ENCODE results near the gene ATAD1. TPM values are rescaled to one million over a fixed set of nuclear protein-coding genes. Genes with fewer than 3 reads are reported as not detected.
"Not testable (repeated sequence)": the region's sequence is repeated elsewhere in the genome, so short reads cannot be mapped to it uniquely, and the experiment has no call there.

The ATAD1 gene
- total RNA-seq = 16.0 and 21.1 TPM in 2 replicates

GRCh38 chr10:87817609-87818504 lies at the start of gene ATAD1:
Gene ATAD1, minus strand, starts transcription at chr10:87818226. Its CDS starts 3,627 bp downstream, at chr10:87814599.
- peak; percentile 38 to 72 for DNase-seq (ENCODE audit: low read depth in 2 of 2)

GRCh38 chr10:87867453-87867852 lies 49.4 kb upstream of the ATAD1 start:
- no peak for DNase-seq (ENCODE audit: low read depth in 2 of 2)

- no peak for DNase-seq (ENCODE audit: low read depth in 2 of 2)
Observed at GRCh38 chr10:87866412-87866974, 48.5 kb upstream of the ATAD1 start.

- DNase-seq (ENCODE audit: low read depth in 2 of 2) = no peak
Observed at GRCh38 chr10:87865241-87865881, 47.3 kb upstream of the ATAD1 start.

GRCh38 chr10:87864496-87865059 lies 46.6 kb upstream of the ATAD1 start:
- peak in 1 of 2 donors; percentile 27 for DNase-seq (ENCODE audit: low read depth in 2 of 2)

GRCh38 chr10:87863951-87864495 lies 46.0 kb upstream of the ATAD1 start:
- peak in 1 of 2 donors; percentile 48 for DNase-seq (ENCODE audit: low read depth in 2 of 2)

DNA sequence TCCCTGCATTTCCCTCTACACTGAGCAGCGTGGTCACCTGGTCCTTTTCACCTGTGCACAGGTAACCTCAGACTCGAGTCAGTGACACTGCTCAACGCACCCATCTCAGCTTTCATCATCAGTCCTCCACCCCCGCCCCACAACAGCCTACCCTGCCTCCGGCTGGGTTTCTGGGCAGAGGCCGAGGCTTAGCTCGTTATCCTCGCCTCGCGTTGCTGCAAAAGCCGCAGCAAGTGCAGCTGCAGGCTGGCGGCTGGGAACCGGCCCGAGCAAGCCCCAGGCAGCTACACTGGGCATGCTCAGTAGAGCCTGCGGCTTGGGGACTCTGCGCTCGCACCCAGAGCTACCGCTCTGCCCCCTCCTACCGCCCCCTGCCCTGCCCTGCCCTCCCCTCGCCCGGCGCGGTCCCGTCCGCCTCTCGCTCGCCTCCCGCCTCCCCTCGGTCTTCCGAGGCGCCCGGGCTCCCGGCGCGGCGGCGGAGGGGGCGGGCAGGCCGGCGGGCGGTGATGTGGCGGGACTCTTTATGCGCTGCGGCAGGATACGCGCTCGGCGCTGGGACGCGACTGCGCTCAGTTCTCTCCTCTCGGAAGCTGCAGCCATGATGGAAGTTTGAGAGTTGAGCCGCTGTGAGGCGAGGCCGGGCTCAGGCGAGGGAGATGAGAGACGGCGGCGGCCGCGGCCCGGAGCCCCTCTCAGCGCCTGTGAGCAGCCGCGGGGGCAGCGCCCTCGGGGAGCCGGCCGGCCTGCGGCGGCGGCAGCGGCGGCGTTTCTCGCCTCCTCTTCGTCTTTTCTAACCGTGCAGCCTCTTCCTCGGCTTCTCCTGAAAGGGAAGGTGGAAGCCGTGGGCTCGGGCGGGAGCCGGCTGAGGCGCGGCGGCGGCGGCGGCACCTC lies 45.3 kb upstream of the ATAD1 start, which contains the start of the genes KLLN and PTEN:
Gene KLLN, minus strand, starts transcription at position 481 of the 891 bp plus-strand sequence. CDS start 1,046 bp downstream, outside the sequence.
Gene PTEN, plus strand, starts transcription at position 573 of the 891 bp plus-strand sequence. CDS start 845 bp downstream, outside the sequence.
- DNase-seq (ENCODE audit: low read depth in 2 of 2) = peak; percentile 83 to 93

DNA sequence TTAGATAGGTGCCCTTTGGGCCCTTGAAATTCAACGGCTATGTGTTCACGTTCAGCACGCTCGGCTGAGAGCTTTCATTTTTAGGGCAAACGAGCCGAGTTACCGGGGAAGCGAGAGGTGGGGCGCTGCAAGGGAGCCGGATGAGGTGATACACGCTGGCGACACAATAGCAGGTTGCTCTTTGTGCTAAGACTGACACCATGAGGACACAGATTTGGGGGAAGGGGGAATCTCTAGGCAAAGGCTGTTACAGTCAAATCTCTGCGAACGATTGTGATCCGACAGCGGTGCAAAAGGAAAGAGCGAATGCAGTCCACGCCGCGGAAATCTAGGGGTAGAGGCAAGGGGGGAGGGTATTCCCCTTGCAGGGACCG lies 44.6 kb upstream of the ATAD1 start:
- DNase-seq (ENCODE audit: low read depth in 2 of 2) = peak in 1 of 2 donors; percentile 68

- DNase-seq (ENCODE audit: low read depth in 2 of 2) = peak; percentile 84 to 92
Observed at GRCh38 chr10:87861953-87862678, 44.1 kb upstream of the ATAD1 start.

DNA sequence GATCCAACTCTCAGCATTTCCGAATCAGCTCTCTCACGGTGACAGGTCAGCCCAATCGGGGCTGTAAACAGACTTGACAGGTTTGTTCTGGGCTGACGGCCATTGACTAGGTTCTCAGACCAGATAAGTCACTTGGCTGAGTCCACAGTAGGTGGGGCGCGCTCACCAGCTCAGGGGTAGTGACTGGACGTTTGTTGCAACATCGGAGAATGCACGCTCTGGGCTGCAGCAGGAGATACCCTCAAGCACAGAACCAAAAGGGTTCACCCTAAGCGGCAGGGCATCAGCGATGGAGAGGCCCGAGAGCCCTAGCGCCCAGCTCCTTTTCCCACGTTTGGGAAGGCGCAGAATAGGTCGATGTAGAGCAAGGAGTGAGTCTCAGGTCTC lies 43.5 kb upstream of the ATAD1 start:
- DNase-seq (ENCODE audit: low read depth in 2 of 2) = peak; percentile 74 to 89

GRCh38 chr10:87860816-87861403 lies 42.9 kb upstream of the ATAD1 start:
- no peak for DNase-seq (ENCODE audit: low read depth in 2 of 2)

- DNase-seq (ENCODE audit: low read depth in 2 of 2) = peak; percentile 69 to 79
Observed at GRCh38 chr10:87860156-87860795, 42.2 kb upstream of the ATAD1 start.

DNA sequence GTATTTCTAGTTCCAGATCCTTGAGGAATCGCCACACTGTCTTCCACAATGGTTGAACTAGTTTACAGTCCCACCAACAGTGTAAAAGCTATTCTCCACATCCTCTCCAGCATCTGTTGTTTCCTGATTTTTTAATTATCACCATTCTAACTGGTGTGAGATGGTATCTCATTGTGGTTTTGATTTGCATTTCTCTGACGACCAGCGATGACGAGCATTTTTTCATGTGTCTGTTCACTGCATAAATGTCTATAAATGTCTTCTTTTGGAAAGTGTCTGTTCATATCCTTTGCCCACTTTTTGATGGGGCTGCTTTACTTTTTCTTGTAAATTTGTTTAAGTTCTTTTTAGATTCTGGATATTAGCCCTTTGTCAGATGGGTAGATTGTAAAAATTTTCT lies 37.6 kb upstream of the ATAD1 start:
- DNase-seq (ENCODE audit: low read depth in 2 of 2) = not testable (repeated sequence)

DNA sequence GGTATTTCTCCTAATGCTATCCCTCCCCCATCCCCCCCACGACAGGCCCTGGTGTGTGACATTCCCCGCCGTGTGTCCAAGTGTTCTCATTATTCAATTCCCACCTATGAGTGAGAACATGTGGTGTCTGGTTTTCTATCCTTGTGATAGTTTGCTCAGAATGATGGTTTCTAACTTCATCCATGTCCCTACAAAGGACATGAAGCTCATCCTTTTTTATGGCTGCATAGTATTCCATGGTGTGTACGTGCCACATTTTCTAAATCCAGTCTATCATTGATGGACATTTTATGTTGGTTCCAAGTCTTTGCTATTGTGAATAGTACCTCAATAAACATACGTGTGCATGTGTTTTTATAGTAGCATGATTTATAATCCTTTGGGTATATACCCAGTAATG lies 37.2 kb upstream of the ATAD1 start:
- not testable (repeated sequence) for DNase-seq (ENCODE audit: low read depth in 2 of 2)

DNA sequence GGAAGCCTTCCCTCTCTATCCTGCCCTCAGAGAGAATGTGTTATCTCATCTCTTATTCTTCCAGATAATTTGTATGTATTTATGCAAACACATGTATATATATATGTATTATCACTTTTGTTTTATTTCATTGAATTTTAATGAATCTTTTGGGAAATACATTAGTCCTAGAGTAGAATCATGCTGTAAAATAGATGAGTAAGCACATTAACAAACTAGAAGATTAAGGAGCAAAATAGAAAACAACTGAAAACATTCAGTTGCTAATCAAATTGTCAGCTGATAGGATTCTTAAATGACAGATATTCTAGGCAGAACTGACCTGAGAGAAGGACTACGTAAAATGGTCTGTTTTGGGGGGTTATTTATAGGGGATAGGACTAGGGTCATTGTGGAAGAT lies 34.1 kb upstream of the ATAD1 start:
- no peak for DNase-seq (ENCODE audit: low read depth in 2 of 2)

- peak; percentile 48 to 71 for DNase-seq (ENCODE audit: low read depth in 2 of 2)
Observed at GRCh38 chr10:87850742-87851205, 32.7 kb upstream of the ATAD1 start.

DNA sequence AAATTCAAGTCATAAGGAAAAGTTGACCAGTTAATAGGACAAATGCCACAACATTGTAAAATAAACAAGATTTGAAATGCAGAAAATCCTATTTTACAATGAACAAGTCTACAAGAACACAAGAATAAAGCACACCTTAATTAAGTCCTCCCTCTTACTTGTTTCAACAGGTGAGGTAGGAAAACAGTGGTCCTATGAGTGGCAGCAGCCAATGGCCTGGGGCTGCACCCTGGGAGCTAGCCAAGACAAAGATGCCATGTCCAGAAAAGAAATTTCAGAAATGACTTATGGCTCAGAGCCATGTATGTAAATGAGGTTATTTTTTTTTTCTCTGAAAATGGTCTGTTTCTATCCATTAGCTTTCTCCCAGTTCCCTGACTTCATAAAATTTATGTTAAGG lies 31.0 kb upstream of the ATAD1 start:
- DNase-seq (ENCODE audit: low read depth in 2 of 2) = no peak

GRCh38 chr10:87847550-87847949 lies 29.5 kb upstream of the ATAD1 start:
- no peak for DNase-seq (ENCODE audit: low read depth in 2 of 2)

DNA sequence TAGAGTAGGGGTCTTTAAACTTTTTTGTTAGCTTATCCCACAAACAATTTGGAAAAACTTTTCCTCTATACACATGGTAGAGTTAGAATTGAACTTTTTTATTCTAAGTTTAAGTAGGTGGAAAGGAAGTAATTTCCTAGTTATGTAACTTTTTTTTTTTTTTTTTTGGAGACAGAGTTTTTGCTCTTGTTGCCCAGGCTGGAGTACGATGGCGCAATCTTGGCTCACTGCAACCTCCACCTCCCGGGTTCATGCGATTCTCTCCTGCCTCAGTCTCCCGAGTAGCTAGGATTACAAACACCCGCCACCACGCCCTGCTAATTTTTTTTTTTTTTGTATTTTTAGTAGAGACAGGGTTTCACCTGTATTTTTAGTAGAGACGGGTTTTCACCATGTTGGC lies 28.7 kb upstream of the ATAD1 start:
- DNase-seq (ENCODE audit: low read depth in 2 of 2) = not testable (repeated sequence)
